GM21381 (cell line): Measurements from ENCODE around the gene PPP1R37.

Experiments used
- ATAC-seq: cut with Tn5 transposase; IDR thresholded peaks from one replicate; pipeline ENCODE4 v1.9.1; 2021; ENCODE audit warnings: mild to moderate bottlenecking, moderate library complexity; ENCODE audit not compliant: unreplicated experiment

Gene PPP1R37

DNA sequence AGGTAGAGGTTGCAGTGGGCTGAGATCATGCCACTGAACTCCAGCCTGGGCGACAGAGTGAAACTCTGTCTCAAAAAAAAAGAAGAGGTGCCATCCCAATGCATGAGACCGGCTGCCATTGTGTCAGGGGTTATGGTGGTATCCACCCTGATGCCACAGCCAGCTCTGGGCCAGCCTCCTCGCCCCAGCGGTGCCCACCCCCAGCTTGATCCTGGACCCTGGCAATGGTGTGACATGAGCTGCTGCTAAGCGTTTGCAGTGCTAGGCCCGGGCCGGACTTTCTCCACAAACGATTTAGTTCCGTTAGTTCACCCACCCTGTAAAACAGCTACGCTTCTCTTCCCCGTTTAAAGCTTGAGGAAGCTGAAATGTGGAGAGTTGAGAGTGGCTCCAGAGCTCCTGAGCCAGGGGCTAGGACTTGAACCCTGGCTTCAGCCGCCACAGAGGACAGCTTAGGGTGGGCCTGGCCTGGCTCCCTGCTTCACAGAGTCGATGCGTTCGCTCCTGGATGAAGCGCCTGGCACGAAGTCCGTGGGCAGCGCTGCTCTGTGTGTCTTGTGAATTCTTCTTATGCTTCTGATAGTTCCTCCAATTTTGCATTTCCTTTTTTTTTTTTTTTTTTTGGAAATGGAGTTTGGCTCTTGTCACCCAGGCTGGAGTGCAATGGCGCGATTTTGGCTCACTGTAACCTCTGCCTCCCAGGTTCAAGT, 42.4 kb downstream of the PPP1R37 start:
- no peak for ATAC-seq

- no peak for ATAC-seq
Measured at GRCh38 chr19:45136507-45137178, 43.7 kb downstream of the PPP1R37 start.

- ATAC-seq, result peak; percentile 75
Measured at GRCh38 chr19:45137179-45137761, 44.3 kb downstream of the PPP1R37 start.

GRCh38 chr19:45138303-45138751, 45.3 kb downstream of the PPP1R37 start:
- ATAC-seq, result no peak

DNA sequence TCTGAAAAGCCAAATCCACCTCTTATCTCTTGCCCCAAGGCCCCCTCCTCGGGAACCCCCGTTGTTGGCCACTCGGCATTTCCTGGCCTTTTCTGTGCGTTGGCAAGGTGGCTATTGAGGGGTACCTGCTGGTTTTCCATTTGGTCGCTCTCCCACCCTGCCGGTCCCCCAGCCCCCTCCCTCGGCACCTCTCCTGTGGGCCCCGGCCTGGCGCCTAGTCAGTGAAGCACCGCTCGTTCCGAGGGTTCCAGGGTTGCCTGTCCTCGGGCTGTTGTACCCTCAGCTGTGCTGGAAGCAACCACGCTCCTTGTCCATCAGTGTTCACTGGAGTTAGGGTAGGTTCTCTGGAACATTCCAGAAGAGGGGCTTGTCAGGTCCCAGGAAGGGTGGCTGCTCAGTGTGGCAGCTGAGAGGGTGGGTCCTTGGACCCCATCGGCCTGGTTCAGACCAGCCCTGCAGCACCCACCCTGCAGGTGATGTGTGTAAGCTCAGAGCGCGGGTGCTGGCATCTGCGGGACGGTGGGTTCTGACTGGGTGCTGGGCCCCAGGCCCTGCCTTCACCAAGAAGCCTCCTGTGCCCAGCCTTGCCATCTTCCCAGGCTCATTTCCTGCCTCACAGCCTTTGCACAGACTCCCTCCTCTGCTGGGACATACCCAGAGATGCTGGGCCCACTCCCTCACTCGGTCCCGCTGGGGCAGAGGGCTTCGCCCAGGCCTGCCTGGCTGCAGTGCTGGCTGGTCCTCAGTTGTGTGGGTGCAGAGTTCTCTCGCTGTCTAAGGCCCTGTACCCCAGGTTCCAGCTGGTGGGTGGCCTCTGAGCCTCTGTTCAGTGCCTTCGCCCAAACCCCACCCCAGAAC, 46.5 kb downstream of the PPP1R37 start:
- no peak for ATAC-seq

GRCh38 chr19:45140144-45140503, 47.1 kb downstream of the PPP1R37 start:
- ATAC-seq, result no peak

DNA sequence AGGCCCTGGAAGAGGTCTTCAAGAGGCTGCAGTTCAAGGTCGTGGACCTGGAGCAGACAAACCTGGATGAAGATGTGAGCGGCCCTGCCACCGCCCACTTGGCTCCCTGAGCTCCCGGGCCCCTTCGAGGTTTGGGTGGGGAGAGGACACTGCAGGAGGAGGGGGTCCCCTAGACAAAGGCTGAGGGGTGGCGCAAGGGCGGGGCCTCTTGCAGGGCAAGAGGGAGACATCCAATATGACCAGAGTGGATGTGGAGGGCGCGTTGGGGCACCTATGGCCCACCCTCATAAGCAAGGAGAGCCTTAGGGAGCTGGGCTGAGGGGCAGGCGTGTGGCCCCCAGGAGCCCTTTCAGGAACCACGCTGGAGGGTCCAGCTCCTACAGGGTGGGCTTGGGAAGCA, 47.6 kb downstream of the PPP1R37 start:
- ATAC-seq, result no peak

DNA sequence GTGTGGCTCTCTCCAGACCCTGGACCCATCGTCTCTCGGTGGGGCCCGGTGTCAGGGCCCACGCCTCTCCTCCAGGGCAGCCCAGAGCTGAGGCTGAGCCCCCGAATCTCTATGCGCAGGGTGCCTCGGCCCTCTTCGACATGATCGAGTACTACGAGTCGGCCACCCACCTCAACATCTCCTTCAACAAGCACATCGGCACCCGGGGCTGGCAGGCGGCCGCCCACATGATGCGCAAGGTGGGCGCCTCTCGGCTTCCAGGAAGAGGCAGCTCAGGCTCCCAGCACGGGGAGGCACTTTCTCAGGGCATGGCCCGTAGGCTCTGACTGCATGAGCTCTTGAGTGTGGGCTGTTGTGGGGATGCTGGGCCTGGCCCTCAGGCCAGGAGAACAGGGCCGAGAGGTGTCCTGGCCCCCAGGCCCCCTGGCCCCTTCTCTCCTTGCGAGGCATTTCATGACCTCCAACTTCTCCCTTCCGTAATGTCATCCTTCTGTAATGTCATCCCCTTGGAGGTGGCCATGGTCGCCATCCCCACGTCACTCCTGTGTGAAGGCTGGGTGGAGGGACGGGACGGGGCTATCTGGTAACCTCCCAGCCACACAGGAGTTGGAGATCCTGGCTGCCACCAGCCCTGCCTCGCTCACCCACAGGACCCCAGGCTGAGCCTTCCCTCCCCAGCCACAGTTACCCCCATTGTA, 48.4 kb downstream of the PPP1R37 start:
- no peak for ATAC-seq

GRCh38 chr19:45142016-45142725, 49.2 kb downstream of the PPP1R37 start:
- no peak for ATAC-seq

DNA sequence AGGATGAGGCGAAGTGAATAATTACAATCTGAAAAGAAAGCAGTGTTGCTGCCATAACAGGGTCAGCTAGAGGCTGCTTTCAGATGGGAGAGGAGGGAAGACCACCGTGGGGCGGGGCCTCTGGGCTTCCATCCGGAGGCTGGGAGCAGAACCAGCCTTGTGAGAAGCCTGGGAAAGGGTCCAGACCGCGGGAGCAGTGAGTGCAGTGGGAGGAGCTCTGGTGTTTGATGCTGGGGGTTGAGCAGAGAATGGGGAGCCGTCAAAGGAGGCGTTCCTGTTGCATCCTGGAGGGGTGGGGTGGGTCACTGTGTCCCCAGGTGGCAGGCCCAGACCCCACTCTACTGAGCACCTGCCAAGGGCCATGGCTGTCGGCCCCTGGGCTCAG, 49.7 kb downstream of the PPP1R37 start:
- ATAC-seq, result no peak

DNA sequence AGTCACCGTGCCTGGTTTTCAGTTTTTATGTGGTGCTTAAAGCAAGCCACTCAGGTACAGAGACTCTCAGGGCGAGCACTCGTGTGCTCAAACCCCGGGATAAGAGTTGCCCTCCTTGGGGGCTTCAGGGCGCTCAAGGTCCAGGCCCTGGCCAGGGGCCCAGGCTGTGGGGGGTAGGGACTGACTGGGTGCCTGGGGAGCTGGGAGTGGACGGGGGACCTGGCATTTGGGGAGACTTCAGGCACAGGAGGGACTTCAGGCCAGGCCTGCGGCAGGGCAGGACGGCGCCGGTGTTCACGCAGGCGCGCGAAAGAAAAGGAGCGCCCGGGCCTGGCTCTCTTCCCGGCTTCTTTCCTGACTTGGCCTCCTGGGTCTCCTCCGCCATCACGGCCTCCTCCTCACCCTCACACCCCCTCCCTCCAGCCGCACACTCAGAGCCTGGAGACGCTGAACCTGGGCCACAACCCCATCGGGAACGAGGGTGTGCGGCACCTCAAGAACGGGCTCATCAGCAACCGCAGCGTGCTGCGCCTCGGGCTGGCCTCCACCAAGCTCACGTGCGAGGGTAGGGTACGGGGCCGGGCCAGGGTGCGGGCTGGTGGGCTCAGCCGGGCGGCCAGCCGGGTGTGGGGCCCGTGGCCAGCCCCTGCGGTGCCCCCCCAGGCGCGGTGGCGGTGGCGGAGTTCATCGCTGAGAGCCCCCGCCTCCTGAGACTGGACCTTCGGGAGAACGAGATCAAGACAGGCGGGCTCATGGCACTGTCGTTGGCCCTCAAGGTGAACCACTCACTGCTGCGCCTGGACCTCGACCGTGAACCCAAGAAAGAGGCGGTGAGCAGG, 51.7 kb downstream of the PPP1R37 start:
- no peak for ATAC-seq

DNA sequence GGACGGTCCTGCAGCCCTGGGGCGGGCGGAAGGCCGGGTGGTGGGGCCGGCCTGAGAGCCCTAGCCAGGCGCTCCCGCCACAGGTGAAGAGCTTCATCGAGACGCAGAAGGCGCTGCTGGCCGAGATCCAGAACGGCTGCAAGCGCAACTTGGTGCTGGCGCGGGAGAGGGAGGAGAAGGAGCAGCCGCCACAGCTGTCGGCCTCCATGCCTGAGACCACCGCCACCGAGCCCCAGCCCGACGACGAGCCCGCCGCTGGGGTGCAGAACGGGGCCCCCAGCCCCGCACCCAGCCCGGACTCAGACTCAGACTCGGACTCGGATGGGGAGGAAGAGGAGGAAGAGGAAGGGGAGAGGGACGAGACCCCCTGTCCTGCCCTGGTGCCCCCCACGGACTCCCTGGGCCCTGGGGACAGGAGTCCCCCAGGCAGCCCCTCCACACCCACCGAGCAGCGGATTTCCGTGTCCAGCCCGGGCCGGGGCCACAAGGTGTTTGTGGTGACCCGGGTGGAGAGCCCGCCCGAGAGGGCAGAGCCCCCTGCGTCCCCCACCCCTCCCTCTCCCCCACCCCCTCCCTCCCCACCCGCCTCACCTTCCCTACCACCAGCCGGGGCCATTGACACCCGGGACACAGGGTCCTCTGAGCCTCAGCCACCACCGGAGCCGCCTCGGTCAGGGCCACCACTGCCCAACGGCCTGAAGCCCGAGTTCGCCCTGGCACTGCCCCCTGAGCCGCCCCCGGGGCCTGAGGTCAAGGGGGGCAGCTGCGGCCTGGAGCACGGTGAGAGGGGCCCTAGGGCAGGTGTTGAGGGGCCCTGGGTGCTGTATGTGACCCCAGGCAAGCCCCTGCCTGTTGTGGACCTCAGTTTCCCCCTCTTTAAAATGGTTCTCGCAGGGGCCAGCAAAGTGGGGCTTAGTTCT, 52.6 kb downstream of the PPP1R37 start:
- no peak for ATAC-seq

DNA sequence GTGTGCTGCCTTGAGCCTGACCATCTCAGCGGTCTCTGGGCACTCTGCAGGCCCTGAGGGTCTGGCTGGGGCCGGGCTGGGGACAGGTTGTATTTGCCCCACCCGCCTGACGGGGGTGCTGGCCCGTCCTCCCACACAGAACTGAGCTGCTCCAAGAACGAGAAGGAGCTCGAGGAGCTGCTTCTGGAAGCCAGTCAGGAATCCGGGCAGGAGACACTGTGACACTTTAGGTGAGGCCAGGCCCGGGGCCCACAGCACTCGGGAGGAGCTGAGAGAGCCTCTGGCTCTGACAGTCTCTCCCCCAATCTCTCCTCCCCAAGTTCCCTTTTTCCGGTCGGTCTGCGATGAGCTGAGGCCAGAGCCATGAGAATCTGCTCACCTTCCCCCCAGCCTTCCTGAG, 53.3 kb downstream of the PPP1R37 start:
- no peak for ATAC-seq

DNA sequence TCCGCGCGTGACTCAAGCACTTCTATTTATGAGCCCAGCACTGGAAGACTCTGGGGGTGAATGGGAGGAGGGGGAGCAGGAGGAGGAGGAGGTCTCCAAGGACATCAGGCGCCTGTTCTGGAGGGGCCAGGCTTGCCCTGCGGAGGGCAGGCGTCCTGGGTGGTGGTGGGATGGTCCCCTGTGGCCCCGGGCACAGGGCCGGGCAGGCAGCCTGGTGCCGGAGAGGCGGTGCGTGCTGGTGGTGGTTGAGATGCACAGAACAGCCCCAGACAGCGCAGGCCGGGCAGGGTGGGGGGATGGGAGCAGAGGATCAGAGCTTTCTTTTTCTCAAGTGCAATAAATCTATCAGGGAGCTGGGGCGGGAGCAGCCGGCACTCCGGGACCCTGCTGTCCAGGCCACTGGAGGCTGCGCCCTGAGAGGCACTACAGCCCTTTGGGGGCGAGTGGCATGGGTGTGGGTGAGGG, 53.8 kb downstream of the PPP1R37 start:
- no peak for ATAC-seq

DNA sequence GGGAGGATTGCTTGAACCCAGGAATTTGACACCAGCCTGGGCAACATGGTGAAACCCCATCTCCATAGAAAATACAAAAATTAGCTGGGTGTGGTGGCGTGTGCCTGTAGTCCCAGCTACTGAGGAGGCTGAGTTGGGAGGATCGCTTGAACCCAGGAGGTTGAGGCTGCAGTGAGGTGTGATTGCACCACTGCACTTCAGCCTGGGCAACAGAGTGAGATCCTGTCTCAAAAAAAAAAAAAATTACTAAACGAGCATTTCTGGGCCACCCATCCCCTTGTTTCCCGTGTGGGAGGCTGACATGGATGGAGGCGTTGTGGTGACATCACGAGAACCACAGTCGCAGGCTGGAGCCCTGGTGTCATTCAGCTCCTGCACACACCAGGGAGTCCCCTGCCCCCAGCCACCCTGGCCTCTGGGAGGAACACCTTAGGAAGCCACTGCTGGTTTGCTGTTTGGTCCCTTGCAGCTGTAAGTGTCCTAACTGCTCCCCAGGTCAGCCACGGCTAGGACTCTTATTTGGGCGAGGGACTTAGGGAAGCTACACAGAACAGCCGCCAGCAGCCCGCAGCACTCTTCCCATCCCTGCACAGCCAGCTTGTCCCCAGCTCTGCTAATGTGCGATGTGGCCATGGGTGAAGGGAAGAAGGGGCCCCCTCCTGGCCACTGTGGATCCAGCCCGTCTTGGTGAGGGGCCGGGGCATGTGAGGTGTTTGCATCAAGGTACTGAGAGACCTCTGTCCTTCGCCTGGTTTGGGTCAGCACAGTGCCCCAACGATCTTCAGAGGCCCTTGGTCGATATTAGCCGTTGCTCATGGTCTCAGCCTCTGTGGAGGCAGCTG, 55.1 kb downstream of the PPP1R37 start:
- no peak for ATAC-seq

- ATAC-seq, result no peak
Measured at GRCh38 chr19:45149129-45149528, 56.1 kb downstream of the PPP1R37 start.

- no peak for ATAC-seq
Measured at GRCh38 chr19:45150180-45150579, 57.2 kb downstream of the PPP1R37 start.
